HL-60 (cell line): ENCODE data around the gene OLFM4.

Experiments used
- CTCF ChIP-seq: IDR thresholded peaks from one replicate; pipeline ENCODE4 v1.5.1; 2011; ENCODE audit warnings: low read length, control low read depth, inconsistent platforms; ENCODE audit not compliant: insufficient read depth
- GABPA ChIP-seq: IDR thresholded peaks from 2 replicates; pipeline ENCODE4 v1.6.1; 2012; ENCODE audit warnings: low read depth
- POLR2AphosphoS5 ChIP-seq: IDR thresholded peaks from 2 replicates; pipeline ENCODE4 v1.6.1; 2012; ENCODE audit warnings: low read depth
- REST ChIP-seq: IDR thresholded peaks from 2 replicates; pipeline ENCODE4 v1.6.1; 2012; ENCODE audit warnings: low read depth; ENCODE audit not compliant: insufficient replicate concordance

- no peak for TF ChIP-seq CTCF
- no peak for TF ChIP-seq REST
- TF ChIP-seq GABPA: no peak
- no peak for TF ChIP-seq POLR2AphosphoS5
These were observed 47.9 kb upstream of the OLFM4 start for GRCh38 chr13:52980695-52981094.
